A549 (cell line): ENCODE measurements around the gene MBNL2. TPM values are rescaled to one million over a fixed set of nuclear protein-coding genes. Genes with fewer than 3 reads are reported as not detected.

Experiments
- ATAC-seq, 2 experiments: fragments of 200-7000 bp in 1 of 2; fragments of >200 bp in 1 of 2; cut with Nextera tagmentation in 1 of 2; cut with Tn5 transposase in 1 of 2; 3 replicates each; pipeline versions ENCODE4 v1.8.0 to v1.9.1; 2018 to 2020; ENCODE audit warnings: mild to moderate bottlenecking in 1 of 2, moderate library complexity in 1 of 2
- CTCF ChIA-PET: fragments of 300-600 bp; sonication (Branson Sonifier 250); formaldehyde crosslinking; extraction: SDS; loops from one replicate; lab custom pipeline; 2021; ENCODE audit warnings: antibody characterized with exemption, inconsistent platforms; lab: Yijun Ruan, JAX
- POLR2A ChIA-PET: fragments of 350-600 bp; formaldehyde crosslinking; extraction: SDS; loops from one replicate; lab custom pipeline; 2021; ENCODE audit warnings: antibody characterized with exemption, inconsistent platforms; lab: Yijun Ruan, JAX
- DNase-seq, 2 experiments: peaks; one replicate each; pipeline versions ENCODE4 v3.0.0 to v3.0.0-alpha.2; 2011 to 2016; ENCODE audit warnings: low read depth in 1 of 2, low spot score in 1 of 2
- FAIRE-seq: peaks from 2 replicates; lab custom pipeline; 2011; peaks lifted over from hg19 to GRCh38; lab: Jason Lieb, UNC
- H3K27ac ChIP-seq, 2 experiments: fragments of >200 bp; sonication (Bioruptor Twin); formaldehyde crosslinking; 3 replicates each; pipeline ENCODE4 v1.5.1; 2016 to 2017
- H3K4me1 ChIP-seq: fragments of >200 bp; sonication (Bioruptor Twin); formaldehyde crosslinking; 3 replicates; pipeline ENCODE4 v1.6.1; 2016
- H3K4me2 ChIP-seq: fragments of >200 bp; sonication (Bioruptor Twin); formaldehyde crosslinking; 3 replicates; pipeline ENCODE4 v1.6.1; 2016
- H3K4me3 ChIP-seq: fragments of >200 bp; sonication (Bioruptor Twin); formaldehyde crosslinking; 3 replicates; pipeline ENCODE4 v1.5.1; 2016
- H3K9me3 ChIP-seq: fragments of >200 bp; sonication (Bioruptor Twin); formaldehyde crosslinking; 3 replicates; pipeline ENCODE4 v1.6.1; 2016
- CHD2 ChIP-seq: fragments of 150-350 bp; IDR thresholded peaks from 2 replicates; pipeline ENCODE4 v1.6.1; 2014; ENCODE audit warnings: low read length; ENCODE audit not compliant: partially characterized antibody
- EHF ChIP-seq: fragments of 250-450 bp; sonication (Bioruptor Pico); IDR thresholded peaks from 2 replicates; pipeline ENCODE4 v1.5.0; 2020; ENCODE audit warnings: mild to moderate bottlenecking
- ESRRA ChIP-seq: fragments of 150-350 bp; IDR thresholded peaks from 2 replicates; pipeline ENCODE4 v1.6.1; 2014; ENCODE audit warnings: mild to moderate bottlenecking, low read length, borderline replicate concordance
- GATA3 ChIP-seq: IDR thresholded peaks from 2 replicates; pipeline ENCODE4 v1.6.1; 2012; ENCODE audit warnings: borderline replicate concordance
- HDAC2 ChIP-seq: fragments of 200-600 bp; sonication (generic); IDR thresholded peaks from 2 replicates; pipeline ENCODE4 v1.6.1; 2016
- HOXB13 ChIP-seq: fragments of 250-450 bp; sonication (Bioruptor Pico); IDR thresholded peaks from 2 replicates; pipeline ENCODE4 v1.5.0; 2020; ENCODE audit warnings: low read depth, mild to moderate bottlenecking, moderate library complexity
- KDM5A ChIP-seq: fragments of 200-600 bp; sonication (generic); IDR thresholded peaks from 2 replicates; pipeline ENCODE4 v1.6.1; 2016; ENCODE audit warnings: antibody characterized with exemption, mild to moderate bottlenecking
- NFE2L2 ChIP-seq: fragments of 150-350 bp; conservative IDR thresholded peaks from 2 replicates; pipeline ENCODE4 v1.6.1; 2014; ENCODE audit warnings: low read length
- RFX5 ChIP-seq: fragments of 450-650 bp; IDR thresholded peaks from 2 replicates; pipeline ENCODE4 v1.7.1; 2014; ENCODE audit warnings: antibody characterized with exemption, mild to moderate bottlenecking, moderate library complexity
- TFCP2L1 ChIP-seq: fragments of 250-450 bp; sonication (Bioruptor Pico); IDR thresholded peaks from 2 replicates; pipeline ENCODE4 v1.5.0; 2021; ENCODE audit warnings: mild to moderate bottlenecking
- TP53 ChIP-seq: fragments of 250-450 bp; sonication (Bioruptor Pico); IDR thresholded peaks from 2 replicates; pipeline ENCODE4 v1.5.0; 2021; ENCODE audit warnings: mild to moderate bottlenecking, moderate library complexity
- ZFP36 ChIP-seq: fragments of 450-650 bp; IDR thresholded peaks from 2 replicates; pipeline ENCODE4 v1.6.1; 2014; ENCODE audit warnings: borderline replicate concordance; ENCODE audit not compliant: partially characterized antibody
- ZNF302 ChIP-seq: fragments of 250-450 bp; sonication (Bioruptor Pico); IDR thresholded peaks from 2 replicates; pipeline ENCODE4 v1.9.0; 2021; ENCODE audit warnings: inconsistent platforms, mild to moderate bottlenecking, moderate library complexity
- ZSCAN20 ChIP-seq: fragments of 250-450 bp; sonication (Bioruptor Pico); IDR thresholded peaks from 2 replicates; pipeline ENCODE4 v1.8.0; 2022; ENCODE audit warnings: mild to moderate bottlenecking, moderate library complexity
- WGBS: methylation state at CpG from one replicate; pipeline ENCODE4 v1.1.6; 2017; ENCODE audit errors: missing lambda C conversion rate; 5-methylcytosine and 5-hydroxymethylcytosine counted together
- polyA plus RNA-seq, 4 experiments: library from polyadenylated mRNA; depleted of rRNA in 3 of 4; stranded (reverse); fragments of >200 nt; fragmentation: RNase III in 1 of 4; extraction: RNeasy Plus Mini Kit Qiagen cat#74134 plus additional on column Dnase treatment in 1 of 4; gene quantifications; 2 replicates in 3 of 4; 3 replicates in 1 of 4; pipeline ENCODE4 v1.2.3, GENCODE V29; 2011 to 2017
- TF ChIP-seq, protein P1 (sequence below): fragments of 200-600 bp; sonication (generic); IDR thresholded peaks from 2 replicates; pipeline ENCODE4 v1.6.1; 2016; ENCODE audit warnings: antibody characterized with exemption, mild to moderate bottlenecking, moderate library complexity
- TF ChIP-seq, protein P2 (sequence below): fragments of >200 bp; sonication (Bioruptor Twin); formaldehyde crosslinking; IDR thresholded peaks from 3 replicates; pipeline ENCODE4 v1.5.1; 2016
- TF ChIP-seq, protein P3 (sequence below): IDR thresholded peaks from 2 replicates; pipeline ENCODE4 v1.6.1; 2012
- TF ChIP-seq, protein P4 (sequence below): IDR thresholded peaks from 2 replicates; pipeline ENCODE4 v1.6.1; 2012

The MBNL2 gene
- polyA plus RNA-seq, 2 of the 4 experiments (the other 2 are of a cell fraction) = 18.7 to 20.6 TPM

DNA sequence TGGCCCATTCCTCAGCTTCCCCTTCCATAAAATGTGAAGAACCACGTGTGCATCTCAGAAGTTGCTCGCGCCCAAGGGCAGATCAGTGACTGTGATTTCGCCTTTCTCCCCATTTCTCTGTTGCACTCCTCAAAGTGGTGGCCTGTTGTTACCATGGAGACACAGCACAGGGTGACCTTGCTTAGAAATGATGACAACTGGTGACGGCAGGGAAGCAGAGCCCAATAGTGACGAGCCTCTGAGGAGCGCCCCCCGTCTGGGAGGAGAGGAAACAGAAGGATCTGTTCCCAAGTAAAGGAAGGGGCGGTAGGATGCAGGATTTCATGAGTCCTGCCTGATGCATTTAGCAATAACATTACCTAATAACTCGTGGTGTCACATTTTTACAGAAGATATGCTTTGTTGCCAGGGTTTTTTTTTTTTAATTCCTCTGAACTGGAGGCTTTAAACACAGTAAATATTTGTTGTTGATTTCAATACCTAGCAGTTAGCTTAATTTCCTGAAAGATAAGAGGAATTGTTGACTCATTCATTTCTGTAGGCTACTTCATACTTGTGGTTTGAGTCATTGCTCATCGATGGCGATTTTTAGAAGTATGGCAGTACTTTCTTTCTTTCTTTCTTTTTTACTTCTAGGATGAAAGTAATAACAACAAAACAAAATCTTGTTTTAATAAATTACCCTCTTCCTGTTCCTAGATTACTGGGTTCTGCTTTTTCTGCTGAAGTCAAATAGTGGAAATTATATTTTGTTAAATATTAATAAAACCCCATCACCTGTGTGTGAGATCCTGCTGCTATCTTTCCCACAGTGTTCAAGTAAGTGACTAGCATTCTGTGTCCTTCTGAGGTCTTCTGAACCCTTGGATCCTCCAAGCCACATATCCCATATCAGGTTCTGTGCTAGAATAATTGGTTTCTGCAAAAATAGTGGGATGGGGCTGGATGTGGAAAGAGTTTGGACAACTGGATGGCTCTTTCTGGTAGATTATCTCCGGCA lies 36.0 kb downstream of the MBNL2 start (continued):
- TF ChIP-seq, protein P1, sequence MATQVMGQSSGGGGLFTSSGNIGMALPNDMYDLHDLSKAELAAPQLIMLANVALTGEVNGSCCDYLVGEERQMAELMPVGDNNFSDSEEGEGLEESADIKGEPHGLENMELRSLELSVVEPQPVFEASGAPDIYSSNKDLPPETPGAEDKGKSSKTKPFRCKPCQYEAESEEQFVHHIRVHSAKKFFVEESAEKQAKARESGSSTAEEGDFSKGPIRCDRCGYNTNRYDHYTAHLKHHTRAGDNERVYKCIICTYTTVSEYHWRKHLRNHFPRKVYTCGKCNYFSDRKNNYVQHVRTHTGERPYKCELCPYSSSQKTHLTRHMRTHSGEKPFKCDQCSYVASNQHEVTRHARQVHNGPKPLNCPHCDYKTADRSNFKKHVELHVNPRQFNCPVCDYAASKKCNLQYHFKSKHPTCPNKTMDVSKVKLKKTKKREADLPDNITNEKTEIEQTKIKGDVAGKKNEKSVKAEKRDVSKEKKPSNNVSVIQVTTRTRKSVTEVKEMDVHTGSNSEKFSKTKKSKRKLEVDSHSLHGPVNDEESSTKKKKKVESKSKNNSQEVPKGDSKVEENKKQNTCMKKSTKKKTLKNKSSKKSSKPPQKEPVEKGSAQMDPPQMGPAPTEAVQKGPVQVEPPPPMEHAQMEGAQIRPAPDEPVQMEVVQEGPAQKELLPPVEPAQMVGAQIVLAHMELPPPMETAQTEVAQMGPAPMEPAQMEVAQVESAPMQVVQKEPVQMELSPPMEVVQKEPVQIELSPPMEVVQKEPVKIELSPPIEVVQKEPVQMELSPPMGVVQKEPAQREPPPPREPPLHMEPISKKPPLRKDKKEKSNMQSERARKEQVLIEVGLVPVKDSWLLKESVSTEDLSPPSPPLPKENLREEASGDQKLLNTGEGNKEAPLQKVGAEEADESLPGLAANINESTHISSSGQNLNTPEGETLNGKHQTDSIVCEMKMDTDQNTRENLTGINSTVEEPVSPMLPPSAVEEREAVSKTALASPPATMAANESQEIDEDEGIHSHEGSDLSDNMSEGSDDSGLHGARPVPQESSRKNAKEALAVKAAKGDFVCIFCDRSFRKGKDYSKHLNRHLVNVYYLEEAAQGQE = no peak

DNA sequence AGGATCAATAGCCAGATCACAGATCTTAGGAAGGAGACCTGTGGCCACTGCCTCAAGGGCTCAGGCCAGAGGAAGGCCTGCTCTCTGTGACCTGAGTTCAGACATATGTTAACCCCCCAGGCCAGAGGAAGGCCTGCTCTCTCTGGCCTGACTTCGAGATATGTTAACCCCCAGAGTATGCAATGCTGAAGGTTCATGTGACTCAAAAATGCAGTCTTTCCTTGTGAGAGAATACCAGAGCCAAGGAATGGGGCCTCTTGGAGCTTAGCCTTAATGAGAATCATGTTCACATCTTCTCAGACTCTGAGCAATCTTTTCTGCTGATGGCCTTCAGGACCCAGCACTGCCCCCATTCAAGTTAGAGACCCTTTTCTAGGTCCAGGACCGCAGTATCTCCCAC lies 36.7 kb downstream of the MBNL2 start:
- TF ChIP-seq, protein P2, sequence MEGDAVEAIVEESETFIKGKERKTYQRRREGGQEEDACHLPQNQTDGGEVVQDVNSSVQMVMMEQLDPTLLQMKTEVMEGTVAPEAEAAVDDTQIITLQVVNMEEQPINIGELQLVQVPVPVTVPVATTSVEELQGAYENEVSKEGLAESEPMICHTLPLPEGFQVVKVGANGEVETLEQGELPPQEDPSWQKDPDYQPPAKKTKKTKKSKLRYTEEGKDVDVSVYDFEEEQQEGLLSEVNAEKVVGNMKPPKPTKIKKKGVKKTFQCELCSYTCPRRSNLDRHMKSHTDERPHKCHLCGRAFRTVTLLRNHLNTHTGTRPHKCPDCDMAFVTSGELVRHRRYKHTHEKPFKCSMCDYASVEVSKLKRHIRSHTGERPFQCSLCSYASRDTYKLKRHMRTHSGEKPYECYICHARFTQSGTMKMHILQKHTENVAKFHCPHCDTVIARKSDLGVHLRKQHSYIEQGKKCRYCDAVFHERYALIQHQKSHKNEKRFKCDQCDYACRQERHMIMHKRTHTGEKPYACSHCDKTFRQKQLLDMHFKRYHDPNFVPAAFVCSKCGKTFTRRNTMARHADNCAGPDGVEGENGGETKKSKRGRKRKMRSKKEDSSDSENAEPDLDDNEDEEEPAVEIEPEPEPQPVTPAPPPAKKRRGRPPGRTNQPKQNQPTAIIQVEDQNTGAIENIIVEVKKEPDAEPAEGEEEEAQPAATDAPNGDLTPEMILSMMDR = no peak
- TF ChIP-seq, protein P3, sequence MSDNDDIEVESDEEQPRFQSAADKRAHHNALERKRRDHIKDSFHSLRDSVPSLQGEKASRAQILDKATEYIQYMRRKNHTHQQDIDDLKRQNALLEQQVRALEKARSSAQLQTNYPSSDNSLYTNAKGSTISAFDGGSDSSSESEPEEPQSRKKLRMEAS = 0 out of 2 replicates have a peak, but pooled peaks have one; percentile 33
- no peak overlapping the region; the same call in 2 of the 3 replicates for H3K4me3 ChIP-seq
- no peak for FAIRE-seq
- no peak for ATAC-seq
- peak overlapping the region; percentile 91 for H3K4me2 ChIP-seq
- 63% methylated on average over 2 of the region's 2 CpGs for WGBS
- peaks cover 78% of the 10 kb centered on the region for H3K4me1 ChIP-seq
- peak overlapping the region; percentile 99 to 100 for H3K27ac ChIP-seq
- CTCF ChIA-PET = interaction anchor here (1.4 kb wide), 1 partner anchor 86 kb away, joined by 4 read pairs; no protein-coding TSS in a partner anchor
- DNase-seq = no peak
- H3K9me3 ChIP-seq = no peaks in the 10 kb centered on the region
- POLR2A ChIA-PET = no interaction called here

DNA sequence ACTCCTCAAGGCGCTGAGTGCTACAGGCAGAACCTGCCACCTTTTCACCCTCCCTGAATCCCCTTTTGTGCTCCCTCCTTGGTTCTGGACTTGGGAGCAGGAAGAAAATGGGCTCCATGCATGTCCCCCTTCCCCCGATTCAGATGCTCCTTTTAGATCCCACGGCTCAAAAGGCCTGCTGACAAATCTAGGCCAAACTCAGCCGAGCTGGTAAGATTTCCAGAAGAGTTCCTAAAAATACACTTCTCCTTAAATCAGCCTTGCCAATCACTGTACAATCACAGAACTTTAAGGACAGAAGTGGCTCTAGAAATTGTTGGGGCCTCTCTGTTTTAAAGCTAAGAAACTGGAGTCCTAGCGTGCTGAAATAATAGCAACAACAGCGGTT lies 37.3 kb downstream of the MBNL2 start:
- POLR2A ChIA-PET = interaction anchor here (1.7 kb wide), 1 partner anchor 37 kb away, joined by 6 read pairs; the partner anchor contains the start of gene MBNL2
- peak overlapping the region; percentile 91 for H3K4me2 ChIP-seq
- FAIRE-seq (no peak), ATAC-seq (no peak), DNase-seq (no peak)
- CTCF ChIA-PET = interaction anchor here (1.4 kb wide), 1 partner anchor 85 kb away, joined by 4 read pairs; no protein-coding TSS in a partner anchor
- no peak overlapping the region for H3K4me3 ChIP-seq
- H3K9me3 ChIP-seq = no peaks in the 10 kb centered on the region
- H3K27ac ChIP-seq = peak overlapping the region; percentile 99 to 100
- TF ChIP-seq, protein P4, sequence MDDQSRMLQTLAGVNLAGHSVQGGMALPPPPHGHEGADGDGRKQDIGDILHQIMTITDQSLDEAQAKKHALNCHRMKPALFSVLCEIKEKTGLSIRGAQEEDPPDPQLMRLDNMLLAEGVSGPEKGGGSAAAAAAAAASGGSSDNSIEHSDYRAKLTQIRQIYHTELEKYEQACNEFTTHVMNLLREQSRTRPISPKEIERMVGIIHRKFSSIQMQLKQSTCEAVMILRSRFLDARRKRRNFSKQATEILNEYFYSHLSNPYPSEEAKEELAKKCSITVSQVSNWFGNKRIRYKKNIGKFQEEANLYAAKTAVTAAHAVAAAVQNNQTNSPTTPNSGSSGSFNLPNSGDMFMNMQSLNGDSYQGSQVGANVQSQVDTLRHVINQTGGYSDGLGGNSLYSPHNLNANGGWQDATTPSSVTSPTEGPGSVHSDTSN = no peak
- TF ChIP-seq TFCP2L1 (CRISPR knock-in tag) = no peak
- TF ChIP-seq, all 56 proteins: peak for 0
- peaks cover 72% of the 10 kb centered on the region for H3K4me1 ChIP-seq
- 82% methylated on average over 6 of the region's 6 CpGs for WGBS

DNA sequence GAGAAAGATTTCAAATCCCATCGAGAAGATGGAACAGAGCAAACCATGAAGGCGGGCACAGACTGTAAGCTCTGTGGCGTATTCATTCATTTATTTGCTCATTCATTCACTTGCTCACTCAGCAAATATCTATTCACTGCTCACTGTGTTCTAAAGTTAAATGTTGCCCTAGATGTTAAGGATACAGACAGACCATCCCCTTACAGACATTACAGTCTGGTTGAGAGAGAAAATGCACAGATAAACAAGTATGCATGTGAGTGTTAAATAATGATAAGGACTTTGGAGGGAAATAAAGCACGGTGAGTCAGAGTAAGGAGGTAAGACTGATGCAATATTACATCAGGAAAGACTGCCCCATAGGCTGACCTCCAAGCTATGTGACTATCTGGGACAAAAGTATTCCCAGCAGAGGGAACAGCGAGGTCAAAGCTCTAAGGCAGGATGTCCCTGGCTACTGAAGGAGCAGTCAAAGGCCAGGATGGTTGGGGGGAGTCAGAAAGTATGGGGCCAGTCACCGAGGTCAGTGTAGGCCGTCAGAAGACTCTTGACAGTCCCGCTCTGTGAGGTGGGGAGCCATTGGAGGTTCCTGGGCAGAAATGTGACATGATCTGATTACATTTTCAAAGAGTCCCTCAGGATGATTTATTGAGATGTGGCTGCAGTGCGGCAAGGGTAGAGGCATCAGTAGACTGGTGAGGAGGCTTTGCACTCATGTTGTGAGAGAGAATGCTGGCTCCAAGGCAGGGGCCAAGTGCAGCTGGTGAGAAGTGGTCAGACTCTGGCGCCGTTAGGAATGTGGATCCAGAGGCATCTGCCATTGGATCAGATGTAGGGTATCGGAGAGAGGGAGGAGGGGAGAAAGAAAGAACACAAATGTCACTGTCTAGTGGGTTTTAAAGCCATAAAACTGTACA lies 37.9 kb downstream of the MBNL2 start:
- Histone ChIP-seq H3K9me3 (no peaks in the 10 kb centered on the region), H3K4me1 (peaks cover 72% of the 10 kb centered on the region), H3K4me2 (peak overlapping the region; percentile 91), H3K27ac (peak overlapping the region; percentile 99 to 100), H3K4me3 (no peak overlapping the region)
- ATAC-seq (peak in 1 of 2 experiments; percentile 42; a peak in 3 of 6 replicates), FAIRE-seq (no peak), DNase-seq (peak; percentile 40 to 77)
- WGBS = 61% methylated on average over 12 of the region's 12 CpGs
- ChIA-PET CTCF (interaction anchor here (1.0 to 1.4 kb wide), 2 partner anchors 84 to 98 kb away, joined by 3 to 4 read pairs; no protein-coding TSS in a partner anchor), POLR2A (interaction anchor here (0.6 to 1.7 kb wide), 2 partner anchors 32 to 38 kb away, joined by 3 to 6 read pairs; partner anchors contain the start of gene MBNL2)
- TF ChIP-seq CHD2 (no peak), EHF (CRISPR knock-in tag) (no peak), HDAC2 (no peak), TFCP2L1 (CRISPR knock-in tag) (no peak), ZFP36 (no peak), ESRRA (0 out of 2 replicates have a peak, but pooled peaks have one; percentile 7), RFX5 (no peak), GATA3 (peak; percentile 70; the same call in 1 of the 2 replicates), KDM5A (no peak), ZNF302 (no peak), NFE2L2 (no peak), HOXB13 (peak; percentile 33; the same call in 1 of the 2 replicates), ZSCAN20 (no peak), TP53 (CRISPR knock-in tag) (no peak)
